Hepatocyte (in vitro differentiated cells): Measurements from ENCODE around the gene CPT1A. TPM values are rescaled to one million over a fixed set of nuclear protein-coding genes. Genes with fewer than 3 reads are reported as not detected.

Source experiments
- DNase-seq: peaks from one replicate; pipeline ENCODE4 v3.0.0-alpha.2; 2016; ENCODE audit warnings: low spot score
- H2AFZ ChIP-seq: fragments of 200-600 bp; sonication (generic); 2 replicates; pipeline ENCODE4 v1.6.0; 2016; ENCODE audit warnings: antibody characterized with exemption, mild to moderate bottlenecking
- H3K27ac ChIP-seq: fragments of 200-600 bp; sonication (generic); 2 replicates; pipeline ENCODE4 v1.5.1; 2016; ENCODE audit warnings: mild to moderate bottlenecking
- H3K27me3 ChIP-seq: fragments of 200-600 bp; sonication (generic); 2 replicates; pipeline ENCODE4 v1.6.1; 2016
- H3K36me3 ChIP-seq: fragments of 200-600 bp; sonication (generic); replicated peaks from 2 replicates; pipeline ENCODE4 v1.5.1; 2016; ENCODE audit warnings: low read depth; ENCODE audit not compliant: insufficient read depth
- H3K4me1 ChIP-seq: fragments of 200-600 bp; sonication (generic); 2 replicates; pipeline ENCODE4 v1.5.1; 2016; ENCODE audit warnings: mild to moderate bottlenecking, moderate library complexity; ENCODE audit not compliant: insufficient read depth
- H3K4me2 ChIP-seq: fragments of 200-600 bp; sonication (generic); 2 replicates; pipeline ENCODE4 v1.6.0; 2016
- H3K4me3 ChIP-seq: fragments of 200-600 bp; sonication (generic); 2 replicates; pipeline ENCODE4 v1.5.1; 2016; ENCODE audit warnings: mild to moderate bottlenecking
- H3K79me2 ChIP-seq: fragments of 200-600 bp; sonication (generic); 2 replicates; pipeline ENCODE4 v1.6.0; 2017; ENCODE audit warnings: mild to moderate bottlenecking
- H3K9me2 ChIP-seq: fragments of 200-600 bp; sonication (generic); replicated peaks from 2 replicates; pipeline ENCODE4 v1.6.0; 2017; ENCODE audit warnings: mild to moderate bottlenecking; ENCODE audit not compliant: insufficient read depth
- H3K9me3 ChIP-seq: fragments of 200-600 bp; sonication (generic); 2 replicates; pipeline ENCODE4 v1.5.1; 2016; ENCODE audit warnings: low read depth, mild to moderate bottlenecking
- H4K20me1 ChIP-seq: fragments of 200-600 bp; sonication (generic); 2 replicates; pipeline ENCODE4 v1.6.0; 2016; ENCODE audit warnings: mild to moderate bottlenecking; ENCODE audit not compliant: insufficient read depth, poor library complexity, severe bottlenecking
- EZH2 ChIP-seq: fragments of 200-600 bp; sonication (generic); IDR thresholded peaks from 2 replicates; pipeline ENCODE4 v1.6.1; 2016; ENCODE audit warnings: antibody characterized with exemption, mild to moderate bottlenecking, borderline replicate concordance
- EZH2phosphoT487 ChIP-seq: fragments of 200-600 bp; sonication (generic); IDR thresholded peaks from one replicate; pipeline ENCODE4 v1.6.1; 2018; ENCODE audit warnings: antibody characterized with exemption, mild to moderate bottlenecking, low read depth, moderate library complexity; ENCODE audit not compliant: unreplicated experiment, severe bottlenecking
- WGBS: methylation state at CpG from one replicate; pipeline ENCODE4 v1.1.6; 2016; ENCODE audit warnings: low lambda C conversion rate; ENCODE audit errors: missing lambda C conversion rate; 5-methylcytosine and 5-hydroxymethylcytosine counted together
- polyA plus RNA-seq: library from polyadenylated mRNA; unstranded; fragments of >200 nt; fragmentation: Nextera tagmentation; extraction: Ambion mirVana; gene quantifications from 2 replicates; pipeline ENCODE4 v1.2.1, GENCODE V29; 2016
- total RNA-seq: library from RNA; depleted of rRNA; stranded (reverse); fragments of >200 nt; gene quantifications from 2 replicates; pipeline ENCODE4 v1.2.3, GENCODE V29; 2014
- TF ChIP-seq, protein P1 (sequence below): fragments of 200-600 bp; sonication (generic); IDR thresholded peaks from 2 replicates; pipeline ENCODE4 v1.5.1; 2016; ENCODE audit warnings: antibody characterized with exemption, mild to moderate bottlenecking; ENCODE audit not compliant: poor library complexity

Gene CPT1A
- total and polyA plus RNA-seq, 2 experiments from 2014 or later, result 8.3 to 24.8 TPM

DNA sequence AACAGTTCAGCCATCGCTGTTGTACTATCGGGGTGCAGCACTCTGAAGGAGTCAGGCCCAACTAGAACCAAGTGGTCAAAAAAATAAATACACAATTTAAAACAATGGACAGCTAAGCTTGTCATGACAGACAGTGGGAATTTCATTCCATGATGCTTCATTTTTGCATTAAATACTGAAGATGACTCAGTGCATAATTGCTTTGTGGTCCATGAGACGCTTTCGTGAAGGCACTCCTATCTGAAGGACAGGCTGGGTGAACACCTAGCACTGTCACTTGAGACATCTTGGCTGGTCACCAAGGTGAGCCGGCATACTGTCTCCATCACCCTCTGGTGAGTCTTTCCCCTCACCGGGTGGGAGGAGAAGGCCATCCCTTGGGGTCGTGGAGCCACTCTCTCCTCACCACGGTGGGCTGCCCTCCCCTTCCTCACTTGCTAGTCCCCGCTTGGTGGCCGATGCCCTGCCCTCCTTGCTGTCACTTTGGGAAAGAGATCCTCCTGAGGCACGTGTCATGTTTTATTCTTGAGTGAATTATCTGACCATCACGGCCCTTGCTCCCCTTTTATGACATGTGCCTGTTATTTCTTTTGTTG lies 85.4 kb downstream of the CPT1A start:
- Histone ChIP-seq H3K4me3 (no peak overlapping the region), H3K27me3 (no peaks in the 10 kb centered on the region), H3K9me2 (no peaks in the 10 kb centered on the region), H3K27ac (no peak overlapping the region), H3K4me2 (no peak overlapping the region), H2AFZ (no peak overlapping the region), H3K9me3 (no peaks in the 10 kb centered on the region), H3K4me1 (no peaks in the 10 kb centered on the region), H3K79me2 (no peaks in the 10 kb centered on the region), H4K20me1 (no peaks in the 10 kb centered on the region), H3K36me3 (no peaks in the 10 kb centered on the region)
- WGBS, result 94% methylated on average over 12 of the region's 12 CpGs
- TF ChIP-seq EZH2, result no peak
- no peak for DNase-seq

DNA sequence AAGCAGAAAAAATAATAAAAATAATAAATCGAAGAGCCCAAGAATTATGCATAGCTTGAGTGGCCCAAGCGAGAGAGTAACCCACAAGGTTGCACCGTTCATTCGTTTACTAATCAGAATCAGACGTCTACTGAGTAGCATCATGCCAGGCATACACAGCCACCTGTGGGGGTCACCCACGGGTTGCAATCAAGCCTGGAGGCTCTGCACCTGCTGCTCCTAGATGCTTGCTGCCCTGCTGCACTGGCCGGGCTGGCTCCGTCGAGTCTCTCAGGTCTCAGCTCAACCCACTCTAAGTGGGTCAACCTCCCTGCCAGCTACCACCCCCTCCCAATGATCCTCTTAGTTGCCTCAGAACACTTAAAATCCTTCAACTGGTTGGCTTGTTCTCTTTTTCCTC lies 88.4 kb downstream of the CPT1A start:
- no peaks in the 10 kb centered on the region for H3K79me2 ChIP-seq
- 85% methylated on average over 9 of the region's 9 CpGs for WGBS

DNA sequence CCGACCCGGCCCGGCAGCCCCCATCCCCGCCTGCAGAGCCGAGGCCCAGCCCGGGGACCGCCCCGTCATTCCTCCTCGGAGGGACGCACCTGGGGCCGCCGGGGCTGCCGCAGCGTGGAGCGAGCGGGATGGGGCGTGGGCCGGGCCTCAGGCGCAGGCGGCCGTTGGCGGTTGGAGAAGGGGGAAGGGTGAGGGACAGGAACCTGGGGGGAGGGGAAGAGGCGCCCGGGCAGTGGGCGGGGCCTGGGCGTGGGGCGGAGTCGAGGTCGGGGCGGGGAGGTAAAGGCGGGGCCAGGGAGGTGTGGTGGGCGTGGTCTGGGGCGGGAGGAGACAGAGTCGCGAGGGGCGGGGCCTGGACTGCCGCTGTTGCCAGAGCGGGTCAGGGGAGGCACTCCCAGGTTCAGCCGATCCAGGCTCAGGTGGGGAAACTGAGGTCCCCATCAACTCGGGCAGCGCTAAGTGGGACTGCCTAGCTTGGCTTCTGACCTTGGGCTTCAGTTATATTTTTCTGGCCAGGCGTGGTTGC lies 90.3 kb downstream of the CPT1A start, which contains the start of gene TESMIN:
TSS of gene TESMIN (minus strand) at position 190 of the 526 bp plus-strand sequence. CDS start 860 bp downstream, outside the sequence.
- Histone ChIP-seq H3K9me3 (no peaks in the 10 kb centered on the region), H3K4me2 (peak within 1 kb of the TSS; percentile 87), H4K20me1 (no peaks in the 10 kb centered on the region), H3K79me2 (no peaks in the 10 kb centered on the region), H3K36me3 (no peaks in the 10 kb centered on the region), H3K4me3 (peak within 1 kb of the TSS; percentile 54), H2AFZ (peak within 1 kb of the TSS; percentile 63), H3K27ac (no peak within 1 kb of the TSS), H3K4me1 (peaks cover 5% of the 10 kb centered on the region), H3K9me2 (no peaks in the 10 kb centered on the region), H3K27me3 (no peaks in the 10 kb centered on the region)
- DNase-seq, result peak; percentile 97
- TF ChIP-seq EZH2phosphoT487 (no peak), EZH2 (no peak)
- TF ChIP-seq, protein P1, sequence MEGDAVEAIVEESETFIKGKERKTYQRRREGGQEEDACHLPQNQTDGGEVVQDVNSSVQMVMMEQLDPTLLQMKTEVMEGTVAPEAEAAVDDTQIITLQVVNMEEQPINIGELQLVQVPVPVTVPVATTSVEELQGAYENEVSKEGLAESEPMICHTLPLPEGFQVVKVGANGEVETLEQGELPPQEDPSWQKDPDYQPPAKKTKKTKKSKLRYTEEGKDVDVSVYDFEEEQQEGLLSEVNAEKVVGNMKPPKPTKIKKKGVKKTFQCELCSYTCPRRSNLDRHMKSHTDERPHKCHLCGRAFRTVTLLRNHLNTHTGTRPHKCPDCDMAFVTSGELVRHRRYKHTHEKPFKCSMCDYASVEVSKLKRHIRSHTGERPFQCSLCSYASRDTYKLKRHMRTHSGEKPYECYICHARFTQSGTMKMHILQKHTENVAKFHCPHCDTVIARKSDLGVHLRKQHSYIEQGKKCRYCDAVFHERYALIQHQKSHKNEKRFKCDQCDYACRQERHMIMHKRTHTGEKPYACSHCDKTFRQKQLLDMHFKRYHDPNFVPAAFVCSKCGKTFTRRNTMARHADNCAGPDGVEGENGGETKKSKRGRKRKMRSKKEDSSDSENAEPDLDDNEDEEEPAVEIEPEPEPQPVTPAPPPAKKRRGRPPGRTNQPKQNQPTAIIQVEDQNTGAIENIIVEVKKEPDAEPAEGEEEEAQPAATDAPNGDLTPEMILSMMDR, result no peak
- 7% methylated on average over 12 of the region's 42 CpGs for WGBS

More for the DNA sequence above, 88.4 kb downstream of the CPT1A start:
- H3K4me3 ChIP-seq, result no peak overlapping the region
- no peak for DNase-seq
- H3K36me3 ChIP-seq, result no peaks in the 10 kb centered on the region
- no peak overlapping the region for H3K4me2 ChIP-seq
- no peak for TF ChIP-seq EZH2
- TF ChIP-seq EZH2phosphoT487, result no peak
- TF ChIP-seq, protein P1, result no peak
- H3K27ac ChIP-seq, result no peak overlapping the region
- peaks cover 5% of the 10 kb centered on the region for H3K4me1 ChIP-seq
- H3K9me2 ChIP-seq, result no peaks in the 10 kb centered on the region
- no peak overlapping the region for H2AFZ ChIP-seq
- no peaks in the 10 kb centered on the region for H3K27me3 ChIP-seq
- no peaks in the 10 kb centered on the region for H4K20me1 ChIP-seq
- no peaks in the 10 kb centered on the region for H3K9me3 ChIP-seq

DNA sequence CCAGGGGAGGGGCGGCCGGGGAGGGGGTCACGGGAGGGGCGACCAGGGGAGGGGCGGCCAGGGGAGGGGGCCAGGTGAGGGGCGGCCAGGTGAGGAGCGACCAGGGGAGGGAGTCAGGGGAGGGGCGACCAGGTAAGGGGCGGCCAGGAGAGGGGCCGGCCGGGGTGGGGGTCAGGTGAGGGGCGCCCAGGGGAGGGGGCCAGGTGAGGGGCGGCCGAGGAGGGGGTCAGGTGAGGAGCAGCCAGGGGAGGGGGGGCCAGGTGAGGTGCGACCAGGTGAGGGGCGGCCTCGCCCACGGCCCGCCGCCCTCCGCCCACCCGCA lies 90.8 kb downstream of the CPT1A start:
- H3K4me2 ChIP-seq, result peak overlapping the region; percentile 87
- no peaks in the 10 kb centered on the region for H3K9me2 ChIP-seq
- H3K27me3 ChIP-seq, result no peaks in the 10 kb centered on the region
- H3K27ac ChIP-seq, result no peak overlapping the region
- no peaks in the 10 kb centered on the region for H4K20me1 ChIP-seq
- peak overlapping the region; percentile 54 for H3K4me3 ChIP-seq
- TF ChIP-seq EZH2phosphoT487 (no peak), EZH2 (no peak)
- TF ChIP-seq, protein P1, result no peak
- peaks cover 5% of the 10 kb centered on the region for H3K4me1 ChIP-seq
- no peaks in the 10 kb centered on the region for H3K9me3 ChIP-seq
- DNase-seq, result no peak
- no CpG with 5 or more reads among the region's 22 CpGs for WGBS
- no peaks in the 10 kb centered on the region for H3K36me3 ChIP-seq
- no peaks in the 10 kb centered on the region for H3K79me2 ChIP-seq
- H2AFZ ChIP-seq, result peak overlapping the region; percentile 45
